ENCODE data around the gene DUSP3. TPM values are rescaled to one million over a fixed set of nuclear protein-coding genes. Genes with fewer than 3 reads are reported as not detected.
"Not testable (repeated sequence)": the region's sequence is repeated elsewhere in the genome, so short reads cannot be mapped to it uniquely, and the experiment has no call there.

The DUSP3 gene
- total and polyA plus RNA-seq, 7 donors = 32.3 to 140 (median 70.4) TPM

DNA sequence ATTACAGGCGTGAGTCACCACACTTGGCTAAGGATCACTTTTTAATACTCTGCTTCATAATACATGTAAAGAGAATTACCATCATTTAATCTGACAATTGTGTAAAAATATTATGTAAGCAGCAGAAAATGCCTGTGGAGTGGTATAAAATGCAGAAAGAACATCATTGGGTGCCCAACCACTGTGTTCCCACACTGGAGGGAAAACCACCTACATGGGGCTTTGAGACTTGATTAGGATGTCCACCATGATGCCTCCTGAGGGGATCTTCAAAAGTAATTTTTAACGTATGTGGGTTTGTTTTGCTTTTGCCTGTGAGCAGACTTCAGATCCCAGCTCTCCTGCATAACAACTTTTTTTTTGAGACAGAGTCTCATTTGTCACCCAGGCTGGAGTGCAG, 20.3 kb upstream of the DUSP3 start:
- TF ChIP-seq EP300 (IDR thresholded peaks at IDR 0.05) = no peak
- no peak for TF ChIP-seq POLR2A (IDR thresholded peaks at IDR 0.05)
- TF ChIP-seq, protein P1, sequence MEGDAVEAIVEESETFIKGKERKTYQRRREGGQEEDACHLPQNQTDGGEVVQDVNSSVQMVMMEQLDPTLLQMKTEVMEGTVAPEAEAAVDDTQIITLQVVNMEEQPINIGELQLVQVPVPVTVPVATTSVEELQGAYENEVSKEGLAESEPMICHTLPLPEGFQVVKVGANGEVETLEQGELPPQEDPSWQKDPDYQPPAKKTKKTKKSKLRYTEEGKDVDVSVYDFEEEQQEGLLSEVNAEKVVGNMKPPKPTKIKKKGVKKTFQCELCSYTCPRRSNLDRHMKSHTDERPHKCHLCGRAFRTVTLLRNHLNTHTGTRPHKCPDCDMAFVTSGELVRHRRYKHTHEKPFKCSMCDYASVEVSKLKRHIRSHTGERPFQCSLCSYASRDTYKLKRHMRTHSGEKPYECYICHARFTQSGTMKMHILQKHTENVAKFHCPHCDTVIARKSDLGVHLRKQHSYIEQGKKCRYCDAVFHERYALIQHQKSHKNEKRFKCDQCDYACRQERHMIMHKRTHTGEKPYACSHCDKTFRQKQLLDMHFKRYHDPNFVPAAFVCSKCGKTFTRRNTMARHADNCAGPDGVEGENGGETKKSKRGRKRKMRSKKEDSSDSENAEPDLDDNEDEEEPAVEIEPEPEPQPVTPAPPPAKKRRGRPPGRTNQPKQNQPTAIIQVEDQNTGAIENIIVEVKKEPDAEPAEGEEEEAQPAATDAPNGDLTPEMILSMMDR (IDR thresholded peaks at IDR 0.05) = no peak
- TF ChIP-seq POLR2AphosphoS5 (IDR thresholded peaks at IDR 0.05) = no peak
- H3K27me3 ChIP-seq = no peaks in the 10 kb centered on the region
- peaks cover 0 to 9% (median 0%) of the 10 kb centered on the region in 4 donors for H3K36me3 ChIP-seq
- WGBS, 2 donors = 82 to 89% methylated on average over 2 of the region's 2 CpGs
- no peaks in the 10 kb centered on the region for H3K4me1 ChIP-seq
- no peaks in the 10 kb centered on the region for H3K9me3 ChIP-seq
- H3K4me3 ChIP-seq = no peak overlapping the region
- no peak for DNase-seq
- intact Hi-C loops (cut with DNase I) = no loop called here
- H3K27ac ChIP-seq = no peak overlapping the region

DNA sequence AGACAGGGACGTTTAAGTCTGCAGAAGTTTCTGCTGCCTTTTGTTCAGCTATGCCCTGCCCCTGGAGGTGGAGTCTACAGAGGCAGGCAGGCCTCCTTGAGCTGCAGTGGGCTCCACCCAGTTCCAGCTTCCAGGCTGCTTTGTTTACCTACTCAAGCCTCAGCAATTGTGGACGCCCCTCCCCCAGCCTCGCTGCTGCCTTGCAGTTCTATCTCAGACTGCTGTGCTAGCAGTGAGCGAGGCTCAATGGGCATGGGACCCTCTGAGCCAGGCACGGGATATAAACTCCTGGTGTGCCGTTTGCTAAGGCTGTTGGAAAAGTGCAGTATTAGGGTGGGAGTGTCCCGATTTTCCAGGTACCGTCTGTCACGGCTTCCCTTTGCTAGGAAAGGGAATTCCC, 19.2 kb upstream of the DUSP3 start:
- H3K9me3 ChIP-seq; H3K4me3 ChIP-seq; H3K4me1 ChIP-seq; H3K36me3 ChIP-seq; intact Hi-C loops (cut with DNase I); H3K27ac ChIP-seq; H3K27me3 ChIP-seq; DNase-seq: not testable (repeated sequence)
- WGBS, 2 donors = 58 to 82% methylated on average over 9 of the region's 9 CpGs

DNA sequence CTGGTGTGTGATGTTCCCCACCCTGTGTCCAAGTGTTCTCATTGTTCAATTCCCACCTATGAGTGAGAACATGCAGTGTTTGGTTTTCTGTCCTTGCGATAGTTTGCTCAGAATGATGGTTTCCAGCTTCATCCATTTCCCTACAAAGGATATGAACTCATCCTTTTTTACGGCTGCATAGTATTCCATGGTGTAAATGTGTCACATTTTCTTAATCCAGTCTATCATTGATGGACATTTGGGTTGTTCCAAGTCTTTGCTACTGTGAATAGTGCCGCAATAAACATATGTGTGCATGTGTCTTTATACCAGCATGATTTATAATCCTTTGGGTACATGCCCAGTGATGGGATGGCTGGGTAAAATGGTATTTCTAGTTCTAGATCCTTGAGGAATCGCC, 13.9 kb upstream of the DUSP3 start:
- DNase-seq; H3K9me3 ChIP-seq; intact Hi-C loops (cut with DNase I); H3K4me3 ChIP-seq; H3K36me3 ChIP-seq; H3K27ac ChIP-seq; H3K27me3 ChIP-seq; H3K4me1 ChIP-seq: not testable (repeated sequence)
- WGBS, 2 donors = 92 to 96% methylated on average over 4 of the region's 4 CpGs

DNA sequence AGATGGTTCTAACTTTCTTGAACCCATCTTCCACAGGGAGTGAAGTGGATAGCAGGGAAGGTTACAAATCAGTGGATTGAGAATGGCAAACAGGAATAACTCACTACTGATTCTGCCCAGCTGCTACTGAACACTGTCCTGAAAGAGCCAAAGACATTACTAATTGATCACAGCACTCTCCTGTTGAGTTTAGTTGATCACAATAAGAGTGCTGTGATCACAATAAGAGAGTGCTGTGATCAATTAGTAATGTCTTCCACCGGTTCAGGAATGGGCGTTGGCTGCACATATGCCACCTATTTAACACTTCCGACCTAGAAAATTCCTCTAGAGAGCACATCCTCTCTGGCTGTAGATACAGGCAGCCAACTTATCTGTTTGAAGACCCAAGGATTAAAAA, 12.8 kb upstream of the DUSP3 start:
- no peaks in the 10 kb centered on the region for H3K9me3 ChIP-seq
- intact Hi-C loops (cut with DNase I) = no loop called here
- DNase-seq = no peak
- no peaks in the 10 kb centered on the region for H3K27me3 ChIP-seq
- no peak for TF ChIP-seq EP300 (IDR thresholded peaks at IDR 0.05)
- no peak for TF ChIP-seq POLR2AphosphoS5 (IDR thresholded peaks at IDR 0.05)
- TF ChIP-seq POLR2A (IDR thresholded peaks at IDR 0.05) = no peak
- TF ChIP-seq, protein P1 (IDR thresholded peaks at IDR 0.05) = no peak
- no peaks in the 10 kb centered on the region for H3K4me1 ChIP-seq
- H3K27ac ChIP-seq = no peak overlapping the region
- no peaks in the 10 kb centered on the region for H3K36me3 ChIP-seq
- no peak overlapping the region for H3K4me3 ChIP-seq
- WGBS, 2 donors = 6 to 27% methylated on average over 3 of the region's 3 CpGs

DNA sequence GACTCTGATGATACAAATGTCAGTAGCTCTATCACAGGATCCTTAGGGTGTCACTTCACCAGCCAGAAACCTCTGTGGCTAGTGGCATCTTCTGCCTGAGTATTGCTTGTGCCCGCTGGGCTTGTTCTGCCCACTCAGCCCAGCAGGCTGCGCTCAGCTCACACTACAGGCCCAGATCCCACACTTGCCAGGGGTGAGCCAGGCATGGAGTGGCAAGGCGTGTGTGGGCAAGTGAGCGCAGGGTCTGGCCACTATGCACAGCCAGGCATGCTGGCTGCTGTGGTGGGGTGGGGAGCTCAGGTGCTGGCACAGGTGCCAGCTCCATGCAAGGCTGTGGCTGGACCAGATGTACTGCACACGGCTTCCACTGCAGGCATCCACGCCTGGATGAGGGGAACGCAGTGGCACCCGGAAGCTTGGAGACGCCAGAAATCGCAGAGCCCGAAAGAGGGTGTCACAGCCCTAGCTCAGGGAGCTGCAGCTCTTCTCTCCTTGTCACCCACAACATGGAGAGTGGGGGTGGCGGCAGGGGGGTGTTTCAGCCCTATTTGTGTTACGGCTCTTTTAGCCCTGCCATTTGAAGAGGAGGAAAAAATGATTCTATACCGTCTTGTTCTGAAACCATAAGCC, 11.6 kb upstream of the DUSP3 start:
- no peak for DNase-seq
- intact Hi-C loops (cut with DNase I) = no loop called here
- Histone ChIP-seq H3K4me1 (no peaks in the 10 kb centered on the region), H3K27ac (no peak overlapping the region), H3K27me3 (no peaks in the 10 kb centered on the region), H3K4me3 (no peak overlapping the region), H3K9me3 (no peaks in the 10 kb centered on the region), H3K36me3 (no peaks in the 10 kb centered on the region)
- no peak for TF ChIP-seq EP300 (IDR thresholded peaks at IDR 0.05)
- TF ChIP-seq, protein P1 (IDR thresholded peaks at IDR 0.05) = no peak
- TF ChIP-seq POLR2A (IDR thresholded peaks at IDR 0.05) = no peak
- no peak for TF ChIP-seq POLR2AphosphoS5 (IDR thresholded peaks at IDR 0.05)
- WGBS, 2 donors = 83 to 92% methylated on average over 14 of the region's 14 CpGs

DNA sequence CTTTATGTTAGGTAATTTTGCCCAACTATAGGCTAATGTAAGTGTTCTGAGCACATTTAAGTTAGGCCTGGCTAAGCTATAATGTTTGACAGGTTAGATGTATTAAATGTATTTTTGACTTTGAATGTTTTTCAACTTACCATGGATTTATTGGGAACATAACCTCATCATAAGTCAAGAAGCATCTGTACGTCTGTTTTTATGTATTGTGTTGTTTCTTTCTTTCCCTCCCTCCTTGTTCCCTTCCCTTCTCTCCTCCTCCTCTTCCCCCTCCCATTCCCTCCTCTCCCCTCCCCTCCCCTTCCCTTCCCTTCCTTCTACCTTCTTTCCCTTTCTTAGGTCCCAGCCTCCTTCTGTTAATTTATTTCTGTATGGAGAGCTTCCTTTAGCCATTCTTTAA, 10.7 kb upstream of the DUSP3 start:
- no peak overlapping the region for H3K27ac ChIP-seq
- no peaks in the 10 kb centered on the region for H3K27me3 ChIP-seq
- no peaks in the 10 kb centered on the region for H3K36me3 ChIP-seq
- H3K4me1 ChIP-seq = no peaks in the 10 kb centered on the region
- DNase-seq = no peak
- no peaks in the 10 kb centered on the region for H3K9me3 ChIP-seq
- no peak overlapping the region for H3K4me3 ChIP-seq
- 74 to 89% methylated on average over 1 of the region's 1 CpG for WGBS, 2 donors
- TF ChIP-seq EP300 (IDR thresholded peaks at IDR 0.05) (no peak), POLR2AphosphoS5 (IDR thresholded peaks at IDR 0.05) (no peak), POLR2A (IDR thresholded peaks at IDR 0.05) (no peak)
- TF ChIP-seq, protein P1 (IDR thresholded peaks at IDR 0.05) = no peak
- intact Hi-C loops (cut with DNase I) = no loop called here

Data from sigmoid colon (tissue), 7 donors.